Tibial nerve (tissue), 4 donors: ENCODE results near the gene MEDAG.

Experiments
- CTCF ChIP-seq, 5 experiments: fragments of 200-600 bp in 3 of 5; fragments of 450-650 bp in 2 of 5; sonication (generic) in 3 of 5; IDR thresholded peaks; one replicate each; pipeline ENCODE4 v1.5.1; 2016 to 2019; ENCODE audit warnings: antibody characterized with exemption in 5 of 5, mild to moderate bottlenecking in 3 of 5, moderate library complexity in 2 of 5
- EP300 ChIP-seq, 2 donors: sonication (generic); formaldehyde crosslinking; IDR thresholded peaks; one replicate each; pipeline ENCODE4 v1.6.1; 2017; ENCODE audit warnings: antibody characterized with exemption in 2 of 2, mild to moderate bottlenecking in 1 of 2
- POLR2A ChIP-seq, 2 donors: fragments of 450-650 bp; IDR thresholded peaks; one replicate each; pipeline ENCODE4 v1.6.1; 2017; ENCODE audit warnings: antibody characterized with exemption in 2 of 2, mild to moderate bottlenecking in 2 of 2, moderate library complexity in 2 of 2

GRCh38 chr13:30870049-30870884, 35.8 kb upstream of the MEDAG start:
- TF ChIP-seq EP300 (IDR thresholded peaks at IDR 0.05) (peak in 1 of 2 donors; percentile 57), CTCF (IDR thresholded peaks at IDR 0.05) (no peak), POLR2A (IDR thresholded peaks at IDR 0.05) (peak in 1 of 2 donors; percentile 11)
